ENCODE measurements around the gene RAD18.

- TF ChIP-seq CTCF (IDR thresholded peaks at IDR 0.05 in 8 of 11, conservative IDR thresholded peaks at IDR 0.05 in 3 of 11) (no peak), POLR2AphosphoS5 (IDR thresholded peaks at IDR 0.05) (no peak), POLR2A (IDR thresholded peaks at IDR 0.05) (no peak)
These were observed 25.3 kb downstream of the RAD18 start for GRCh38 chr3:8938021-8938420.

Measured in spleen (tissue), 7 donors.